ENCODE measurements around the gene GCGR.

GRCh38 chr17:81837641-81838040 lies 33.7 kb downstream of the GCGR start:
- TF ChIP-seq CTCF (IDR thresholded peaks at IDR 0.05) = no peak
- TF ChIP-seq EZH2 (IDR thresholded peaks at IDR 0.05; ENCODE audit: borderline replicate concordance, insufficient read depth, low read depth, low read length, poor library complexity, severe bottlenecking) = no peak

Measured in B cell (primary cell).